GM18909 (cell line): ENCODE measurements around the gene NGDN.
"Not testable (repeated sequence)": the region's sequence is repeated elsewhere in the genome, so short reads cannot be mapped to it uniquely, and the experiment has no call there.

Source experiments
- ATAC-seq: cut with Tn5 transposase; IDR thresholded peaks from one replicate; pipeline ENCODE4 v1.9.1; 2021; ENCODE audit warnings: mild to moderate bottlenecking; ENCODE audit not compliant: unreplicated experiment, poor library complexity

Gene NGDN, protein sequence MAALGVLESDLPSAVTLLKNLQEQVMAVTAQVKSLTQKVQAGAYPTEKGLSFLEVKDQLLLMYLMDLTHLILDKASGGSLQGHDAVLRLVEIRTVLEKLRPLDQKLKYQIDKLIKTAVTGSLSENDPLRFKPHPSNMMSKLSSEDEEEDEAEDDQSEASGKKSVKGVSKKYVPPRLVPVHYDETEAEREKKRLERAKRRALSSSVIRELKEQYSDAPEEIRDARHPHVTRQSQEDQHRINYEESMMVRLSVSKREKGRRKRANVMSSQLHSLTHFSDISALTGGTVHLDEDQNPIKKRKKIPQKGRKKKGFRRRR

DNA sequence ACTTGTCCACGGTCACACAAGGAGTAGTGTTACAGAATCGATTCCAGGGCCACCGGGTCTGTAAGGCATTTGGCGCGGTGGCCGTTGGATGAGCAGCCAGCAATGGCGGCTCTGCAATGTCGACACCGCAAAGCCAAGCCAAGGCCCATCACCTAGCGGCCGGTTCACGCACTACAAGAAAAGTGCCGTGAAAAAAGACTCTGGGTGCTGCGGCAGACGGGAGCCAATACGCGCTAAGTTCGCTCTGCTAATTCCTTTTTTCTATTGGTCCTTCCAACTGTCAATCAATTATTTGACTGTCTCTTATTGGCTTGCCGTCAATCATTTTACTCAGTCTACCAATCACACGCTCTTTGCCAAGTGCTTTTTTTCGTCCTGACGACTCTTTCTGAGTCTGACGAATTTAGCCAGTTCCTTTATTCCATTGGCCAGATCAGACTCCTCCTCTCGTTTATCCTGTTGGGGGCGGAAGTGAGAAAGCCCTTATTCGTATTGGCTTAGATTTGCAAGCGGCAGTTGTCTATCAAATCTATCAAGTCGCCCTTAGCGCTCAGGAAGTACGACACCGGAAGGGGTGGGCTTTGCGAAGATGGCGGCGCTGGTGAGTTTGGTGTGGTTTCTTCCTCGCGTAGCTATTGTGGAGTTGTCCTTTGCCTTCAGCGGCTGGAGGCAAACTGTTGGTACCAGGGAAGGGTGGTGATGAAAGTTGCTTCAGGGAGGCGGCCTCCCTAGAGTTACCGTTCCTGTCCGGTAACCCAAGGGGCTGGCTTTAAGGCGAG is at the start of gene NGDN:
TSS of gene NGDN (plus strand) at position 577 of the 779 bp plus-strand sequence. CDS start at position 590, 13 bp downstream.
- peak; percentile 96 for ATAC-seq

DNA sequence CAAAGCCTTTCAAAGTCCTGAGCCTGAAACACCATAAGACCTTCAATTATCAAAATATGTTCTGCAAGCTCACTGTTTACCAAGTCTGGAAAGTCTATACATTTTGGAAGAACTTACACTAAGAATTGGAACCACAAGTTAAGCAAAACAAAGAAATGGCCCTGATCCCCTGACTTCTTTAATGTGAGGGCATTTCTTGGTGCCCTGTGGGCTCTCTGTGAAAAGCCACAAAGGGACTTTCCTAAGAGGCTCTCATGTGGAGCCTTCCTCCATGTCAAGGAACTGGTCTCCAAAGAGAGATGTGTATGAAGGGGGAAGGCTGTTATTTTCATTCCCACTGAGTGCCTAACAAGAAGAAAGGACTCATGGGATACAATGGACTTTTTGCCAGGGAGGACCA is 47.9 kb upstream of the NGDN start:
- no peak for ATAC-seq

DNA sequence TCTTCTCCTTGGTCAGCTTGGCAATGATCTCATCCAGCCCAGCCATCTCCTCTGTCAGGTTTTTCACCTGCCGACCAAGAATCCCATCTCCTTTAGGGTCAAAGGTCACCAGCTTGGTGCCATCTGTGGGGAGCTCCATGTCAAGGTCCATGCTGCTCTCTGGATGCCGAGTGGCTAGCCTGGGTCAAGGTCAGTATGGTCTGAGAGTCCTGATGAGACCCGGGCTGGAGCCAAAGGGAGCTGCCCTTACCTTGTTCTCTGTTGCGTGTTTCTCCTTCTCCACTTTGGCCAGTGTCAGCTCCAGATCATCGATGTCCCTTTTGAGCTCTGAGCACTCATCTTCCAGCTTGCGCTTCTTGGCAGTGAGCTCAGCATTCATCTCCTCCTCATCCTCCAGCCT is 45.8 kb upstream of the NGDN start:
- ATAC-seq, result no peak

DNA sequence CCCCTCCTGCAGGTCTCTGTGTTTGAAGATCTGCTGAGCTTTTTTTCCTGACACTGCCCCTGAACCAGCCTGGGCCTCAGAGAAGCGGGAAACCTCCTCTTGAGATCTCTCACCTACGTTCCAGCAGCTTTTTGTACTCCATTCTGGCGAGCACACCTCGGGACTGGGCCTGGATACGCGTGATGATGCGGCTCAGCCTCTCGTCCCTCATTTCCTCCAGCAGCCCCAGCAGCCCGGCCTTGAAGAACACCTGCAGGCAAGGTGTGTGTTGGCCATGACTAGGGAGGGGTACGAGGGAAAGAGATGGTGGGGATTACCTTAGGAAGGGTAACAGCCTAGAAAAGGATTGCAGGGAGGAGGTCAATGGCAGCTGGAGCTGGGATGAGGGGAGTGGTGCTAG is 44.3 kb upstream of the NGDN start:
- no peak for ATAC-seq

DNA sequence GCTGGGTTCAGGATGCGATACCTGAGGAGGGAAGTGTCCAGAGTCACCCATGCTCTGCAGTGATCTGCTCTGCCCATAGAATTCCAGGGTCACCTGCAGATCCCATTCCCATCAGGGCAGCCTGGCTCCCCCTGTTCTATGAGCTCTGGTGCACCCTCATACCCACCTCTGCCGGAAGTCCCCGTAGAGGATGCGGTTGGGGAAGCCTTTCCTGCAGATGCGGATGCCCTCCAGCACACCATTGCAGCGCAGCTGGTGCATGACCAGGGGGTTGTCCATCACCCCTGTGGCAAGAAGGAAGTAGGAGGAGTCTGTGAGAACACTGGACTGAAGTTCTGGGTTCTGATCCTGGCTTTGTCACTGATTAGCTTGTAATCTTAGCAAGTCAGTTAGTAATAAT is 43.7 kb upstream of the NGDN start:
- ATAC-seq, result not testable (repeated sequence)

DNA sequence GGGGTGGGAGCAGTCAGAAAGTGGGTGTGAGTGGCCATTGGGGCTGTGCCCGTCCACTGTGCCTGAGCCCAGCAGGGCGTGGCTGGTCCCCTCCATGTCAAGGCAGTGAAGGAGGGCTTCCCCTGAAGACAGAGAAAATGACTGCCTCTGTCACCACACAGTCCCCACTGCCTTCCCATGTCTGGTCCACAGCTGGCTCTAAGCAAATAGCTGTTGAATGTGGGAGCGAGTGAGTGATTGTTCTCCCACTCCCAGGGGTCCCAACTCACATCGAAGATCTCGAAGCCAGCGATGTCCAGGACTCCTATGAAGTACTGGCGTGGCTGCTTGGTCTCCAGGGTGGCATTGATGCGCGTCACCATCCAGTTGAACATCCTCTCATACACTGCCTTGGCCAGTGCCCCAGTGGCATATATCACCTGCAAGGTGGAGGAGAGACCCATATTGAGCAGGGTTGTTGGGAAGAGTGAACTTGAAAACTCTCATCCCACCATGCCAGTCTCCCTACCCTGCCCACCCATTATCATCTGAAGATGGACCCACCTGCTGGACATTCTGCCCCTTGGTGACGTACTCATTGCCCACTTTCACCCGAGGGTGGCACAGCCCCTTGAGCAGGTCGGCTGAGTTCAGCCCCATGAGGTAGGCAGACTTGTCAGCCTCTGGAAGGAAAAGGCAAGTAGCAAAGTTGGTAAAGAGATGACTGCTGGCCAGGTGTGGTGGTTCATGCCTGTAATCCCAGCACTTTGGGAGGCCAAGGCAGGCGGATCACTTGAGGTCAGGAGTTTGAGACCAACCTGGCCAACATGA is 40.6 kb upstream of the NGDN start:
- no peak for ATAC-seq

DNA sequence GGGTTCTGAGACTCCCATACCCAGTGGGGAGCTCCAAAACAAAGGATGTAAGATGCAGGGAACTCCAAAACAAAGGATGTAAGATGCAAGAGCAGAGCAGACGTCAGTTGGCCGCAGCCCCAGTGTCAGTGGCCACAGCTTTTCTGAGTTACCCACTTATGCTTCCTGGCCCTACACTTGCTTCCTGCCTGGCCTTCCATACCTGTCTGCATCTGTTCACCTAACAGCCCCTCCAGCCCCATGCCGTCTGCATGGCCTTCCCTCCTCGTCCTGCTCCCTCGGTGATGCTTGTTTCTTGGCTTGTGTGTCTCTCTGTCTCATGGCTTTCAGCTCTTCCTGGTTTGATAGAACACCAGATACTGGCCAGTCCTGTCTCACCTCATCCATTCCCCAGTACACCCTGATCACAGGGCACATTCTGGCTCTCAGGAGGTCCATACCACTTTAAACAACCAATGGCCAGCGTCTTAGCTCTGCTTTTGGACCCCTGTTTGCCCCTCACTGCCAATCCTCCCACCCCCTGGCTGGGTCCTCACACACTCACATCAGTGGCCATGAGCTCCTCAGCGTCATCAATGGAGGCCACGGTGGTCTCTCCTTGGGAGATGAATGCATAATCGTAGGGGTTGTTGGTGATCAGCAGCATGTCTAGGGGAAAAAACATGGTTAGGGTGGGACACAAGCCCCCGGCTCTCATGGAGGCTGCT is 39.3 kb upstream of the NGDN start:
- no peak for ATAC-seq

DNA sequence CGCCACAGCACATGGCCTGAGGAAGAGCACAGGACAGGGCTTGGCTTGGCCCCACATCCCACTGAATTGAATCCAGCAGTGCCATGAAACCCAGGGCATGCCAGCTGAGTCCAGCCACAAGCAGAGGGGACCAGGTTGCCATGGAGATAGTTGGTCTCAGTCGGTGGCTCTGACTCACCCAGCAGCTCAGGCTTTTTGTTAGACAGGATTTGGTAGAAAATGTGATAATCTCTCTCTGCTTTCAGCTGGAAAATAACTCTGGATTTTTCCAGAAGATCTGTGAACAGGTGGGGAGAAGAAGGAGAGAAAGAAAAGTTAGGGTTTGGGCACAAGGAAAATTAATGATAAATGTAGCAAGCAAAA is 38.8 kb upstream of the NGDN start:
- ATAC-seq, result no peak

DNA sequence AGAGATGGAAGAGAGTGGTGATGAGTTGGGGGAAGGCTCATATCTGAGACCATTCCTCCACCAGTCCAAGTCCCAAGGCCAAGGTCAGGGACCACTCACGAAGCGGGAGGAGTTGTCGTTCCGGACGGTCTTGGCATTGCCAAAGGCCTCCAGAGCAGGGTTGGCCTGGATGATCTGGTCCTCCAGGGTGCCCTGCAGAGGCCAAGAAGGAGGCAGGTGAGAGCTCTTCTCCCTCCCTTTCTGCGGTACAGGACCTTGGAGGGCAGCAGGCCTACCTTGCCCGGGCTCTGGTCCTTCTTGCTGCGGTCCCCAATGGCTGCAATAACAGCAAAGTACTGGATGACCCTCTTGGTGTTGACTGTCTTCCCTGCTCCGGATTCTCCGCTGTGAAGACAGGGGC is 38.0 kb upstream of the NGDN start:
- ATAC-seq, result no peak

DNA sequence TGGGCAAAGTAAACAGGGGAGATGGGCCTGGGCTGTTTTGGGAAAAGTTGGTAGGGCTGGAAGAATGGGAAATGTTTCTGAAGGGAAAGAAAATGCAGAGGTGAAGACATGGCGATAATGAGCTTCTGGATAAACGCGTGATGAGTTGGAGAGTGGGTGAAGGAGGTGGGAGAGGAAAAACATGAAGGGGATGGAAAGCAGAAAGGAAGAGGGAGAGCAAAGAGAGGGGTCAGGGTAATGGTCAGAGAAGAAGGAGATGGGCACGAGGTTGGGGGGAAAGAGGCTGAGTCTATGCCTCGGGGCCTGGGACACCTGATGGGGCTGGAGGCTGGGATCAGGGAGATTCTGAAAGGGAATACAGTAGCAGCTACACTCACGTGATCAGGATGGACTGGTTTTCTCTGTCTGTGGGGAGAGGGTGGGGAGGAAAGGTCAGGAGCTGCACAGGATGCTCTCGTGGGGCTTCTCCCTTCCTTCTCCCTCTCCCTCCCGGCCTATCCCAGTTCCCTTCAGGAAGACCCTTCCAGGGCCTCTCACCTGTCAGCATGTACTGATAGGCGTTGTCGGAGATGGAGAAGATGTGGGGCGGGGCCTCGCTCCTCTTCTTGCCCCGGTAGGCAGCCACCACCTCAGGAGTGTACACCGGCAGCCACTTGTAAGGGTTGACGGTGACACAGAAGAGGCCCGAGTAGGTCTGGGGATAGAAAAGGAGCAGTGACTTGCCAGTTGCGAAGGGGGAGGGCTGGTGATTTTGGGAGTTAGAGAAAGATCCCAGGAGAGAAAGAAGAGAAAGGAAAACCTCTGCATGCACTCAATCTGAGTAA is 37.2 kb upstream of the NGDN start:
- ATAC-seq, result no peak

DNA sequence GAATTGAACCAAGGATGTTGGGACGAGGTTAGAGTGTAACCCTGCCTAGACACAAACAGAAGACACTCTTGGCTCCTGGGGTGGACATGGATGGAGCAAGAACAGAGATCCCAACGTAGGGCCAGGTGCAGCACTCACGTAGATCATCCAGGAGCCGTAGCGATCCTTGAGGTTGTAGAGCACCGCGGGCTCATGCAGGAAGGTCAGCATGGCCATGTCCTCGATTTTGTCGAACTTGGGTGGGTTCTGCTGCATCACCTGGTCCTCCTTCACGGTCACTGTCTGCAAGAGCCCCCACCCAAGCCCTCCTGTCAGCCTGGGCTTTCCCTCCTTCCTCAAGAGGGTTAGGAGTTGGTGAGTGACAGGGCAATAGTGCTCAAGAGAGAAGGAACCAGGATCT is 36.6 kb upstream of the NGDN start:
- no peak for ATAC-seq

DNA sequence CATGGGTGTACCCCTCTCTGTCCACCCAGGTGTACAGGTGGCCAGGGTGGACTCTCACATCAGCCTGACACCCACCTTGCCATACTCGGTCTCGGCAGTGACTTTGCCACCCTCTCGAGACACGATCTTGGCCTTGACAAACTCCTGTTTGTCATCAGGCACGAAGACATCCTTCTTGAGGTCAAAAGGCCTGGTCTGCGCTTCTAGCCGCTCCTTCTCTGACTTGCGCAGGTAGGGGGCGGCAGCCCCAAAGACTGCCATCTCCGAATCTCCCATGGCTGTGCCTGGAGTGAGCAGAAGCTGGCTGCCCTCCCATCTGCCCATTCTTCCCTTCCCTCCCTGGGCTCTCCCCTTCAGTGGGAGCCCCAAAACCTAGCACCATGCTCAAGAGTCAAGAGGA is 36.0 kb upstream of the NGDN start:
- ATAC-seq, result no peak

DNA sequence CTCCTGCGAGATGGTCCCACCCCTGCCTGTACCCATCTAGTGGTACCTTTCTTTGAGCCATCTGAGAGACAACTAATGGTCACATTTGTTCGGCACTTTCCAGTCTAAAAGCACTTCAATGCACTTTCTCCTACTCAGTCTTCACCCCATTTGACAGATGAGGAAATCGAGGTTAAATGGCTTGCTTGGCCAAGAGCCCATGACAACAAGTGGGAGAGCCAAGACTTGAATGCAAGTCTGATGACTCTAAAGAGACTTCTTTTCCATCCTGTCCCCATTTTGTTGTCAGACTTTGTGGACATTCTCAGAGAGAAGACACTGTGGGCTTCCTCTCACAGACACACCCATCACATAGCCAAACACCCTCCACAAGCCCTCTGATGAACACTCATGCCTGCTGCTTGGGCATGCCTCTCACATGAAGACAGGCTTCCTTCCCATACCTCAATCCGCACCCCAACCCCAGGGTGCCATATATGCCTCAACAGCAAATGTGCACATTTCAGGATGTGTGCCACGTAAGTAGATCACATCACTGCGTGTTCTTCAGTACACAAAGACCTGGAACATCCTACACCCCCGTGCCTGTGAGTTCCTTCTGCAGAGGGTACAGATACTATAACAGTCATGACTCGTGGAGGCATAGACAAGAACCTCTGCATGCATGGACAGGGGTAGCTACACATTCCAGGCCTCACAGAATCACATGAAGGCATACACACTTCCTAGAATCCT is 34.8 kb upstream of the NGDN start:
- ATAC-seq, result no peak

DNA sequence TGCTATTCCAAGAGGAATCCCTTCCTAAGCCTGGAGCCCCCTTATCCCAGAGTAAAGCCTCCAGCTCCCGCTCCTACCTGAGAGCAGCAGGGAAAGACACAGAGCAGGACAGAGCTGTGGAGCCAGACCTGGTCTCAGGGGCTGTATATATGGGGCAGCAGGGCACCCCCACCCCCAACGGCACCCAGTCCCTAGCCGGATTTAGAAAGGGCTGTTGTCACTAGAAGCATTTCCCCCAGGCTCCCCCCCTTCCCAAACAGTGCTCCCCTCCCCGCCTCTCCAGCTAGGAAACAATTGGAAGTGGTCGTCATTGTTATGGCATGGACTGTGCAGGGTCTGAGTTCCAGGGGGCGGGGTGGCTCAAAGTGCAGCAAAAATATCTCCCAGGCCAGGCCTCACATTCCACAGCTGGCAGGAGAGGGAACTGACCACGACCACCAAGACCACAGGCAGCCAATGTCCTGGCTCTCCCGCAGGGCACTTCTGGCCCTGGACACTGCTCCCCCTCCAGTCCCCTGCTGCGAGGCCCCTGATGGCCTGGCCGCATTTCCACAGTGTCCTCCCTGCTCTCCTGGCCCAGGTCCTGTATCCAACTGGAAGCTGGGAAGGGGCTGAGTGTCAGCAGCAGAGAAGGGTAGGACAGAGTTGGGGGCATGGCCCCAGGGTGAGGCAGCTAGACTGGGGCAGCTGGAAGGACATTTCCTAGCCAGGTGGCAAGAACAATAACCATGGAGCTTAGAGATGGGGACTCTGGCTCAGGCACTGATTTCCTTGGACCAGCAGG is 33.8 kb upstream of the NGDN start, which contains the start of gene MYH7:
TSS of gene MYH7 (minus strand) at position 118 of the 784 bp plus-strand sequence. CDS start 1,928 bp downstream, outside the sequence.
- no peak for ATAC-seq

DNA sequence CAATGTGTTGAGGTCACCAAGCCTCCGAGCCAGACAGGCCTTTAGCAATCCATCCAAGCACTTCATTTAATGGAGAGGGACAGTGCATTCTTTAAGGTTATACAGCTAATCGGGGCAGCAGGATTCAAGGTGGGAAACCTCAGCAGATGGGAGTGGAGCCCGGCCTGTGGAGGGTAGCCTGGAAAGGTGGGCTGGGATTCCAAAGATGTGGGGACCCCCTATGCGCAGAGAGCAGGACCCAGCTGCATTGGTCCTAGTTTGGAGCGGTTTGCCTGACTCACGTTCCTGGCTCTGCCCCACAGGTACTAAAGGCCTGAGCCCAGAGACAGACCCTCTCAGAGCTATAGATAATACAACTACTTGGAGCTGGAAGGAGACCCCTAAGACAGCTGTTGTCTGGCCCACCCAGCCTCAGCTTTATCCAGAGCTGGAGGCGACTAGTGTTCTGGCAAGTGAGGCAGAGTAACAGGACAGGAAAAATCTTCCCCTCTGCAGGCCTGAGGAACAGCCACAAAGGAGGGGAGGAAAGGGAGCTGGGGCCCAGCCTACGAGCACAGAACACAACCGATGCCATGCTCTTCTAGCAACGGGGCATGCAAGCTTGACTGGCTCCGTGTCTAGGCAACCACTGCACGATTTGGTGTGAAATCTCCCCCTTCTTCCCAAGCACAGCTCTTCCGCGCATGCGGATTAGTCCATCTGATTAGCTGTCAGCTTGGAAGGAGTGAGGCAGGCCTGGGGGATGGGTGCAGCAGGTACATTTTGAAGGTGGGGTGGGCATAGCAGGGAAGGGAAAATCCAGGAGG is 33.0 kb upstream of the NGDN start:
- ATAC-seq, result no peak

DNA sequence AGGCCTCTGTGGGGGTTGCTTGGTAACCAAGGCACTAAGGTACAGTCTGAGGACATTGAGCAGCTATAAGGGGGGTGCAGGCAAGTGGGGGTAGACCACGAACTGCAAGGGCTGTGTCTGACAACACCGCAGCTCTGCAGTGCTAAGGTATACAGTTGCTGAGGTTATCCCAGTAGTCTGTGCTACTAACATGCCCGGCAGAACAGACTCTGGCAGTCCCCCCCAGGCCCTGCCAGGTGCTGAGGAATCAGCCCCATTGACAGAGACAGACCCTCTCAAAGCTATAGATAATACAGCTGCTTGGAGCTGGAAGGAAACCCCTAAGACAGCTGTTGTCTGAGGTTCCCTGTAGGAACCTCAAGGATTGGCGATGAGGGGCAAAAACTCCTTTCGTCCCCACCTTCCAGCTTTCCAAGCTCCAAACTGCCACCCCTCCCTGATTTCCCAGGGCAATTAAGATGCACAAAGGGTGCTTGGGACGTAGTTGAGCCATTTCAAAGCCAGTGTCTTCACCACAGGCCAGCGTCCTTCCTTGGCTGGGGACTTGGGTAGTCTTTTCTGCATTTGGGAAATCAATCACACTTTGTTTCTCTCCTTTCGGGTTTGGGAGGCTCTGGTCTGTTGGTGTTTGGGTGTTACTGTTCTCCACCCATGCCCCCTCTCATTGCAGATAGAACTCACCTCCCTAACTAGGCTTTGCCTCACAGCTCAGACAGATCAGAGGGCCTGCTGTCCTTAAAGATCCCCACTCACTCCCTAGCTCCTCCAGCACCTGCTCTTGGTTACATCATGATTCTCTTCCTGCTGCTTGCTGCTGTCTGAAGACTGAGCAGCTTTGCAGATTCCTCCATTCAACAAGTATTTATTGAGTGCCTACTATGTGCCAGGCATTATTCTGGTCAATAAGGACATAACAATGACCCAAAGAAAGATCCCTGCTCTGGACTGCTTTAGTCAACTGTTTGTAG is 32.1 kb upstream of the NGDN start:
- ATAC-seq, result no peak
